ENCODE results near the gene CHCHD6. TPM values are rescaled to one million over a fixed set of nuclear protein-coding genes. Genes with fewer than 3 reads are reported as not detected.
A peak's percentile ranks its signal among the peaks of the same experiment; 100 is the strongest.

Gene CHCHD6
- total and polyA plus RNA-seq, 8 donors = 5.0 to 10.9 (median 6.0) TPM

GRCh38 chr3:126677862-126678503 lies 26.1 kb upstream of the CHCHD6 start:
- intact Hi-C loops (cut with DNase I) = loop anchor here in 1 of 3 donors (10.0 kb wide), 2 partner anchors 787 to 867 kb away; no protein-coding TSS in a partner anchor
- H3K4me3 ChIP-seq = no peak overlapping the region
- 65 to 71% methylated on average over 13 of the region's 13 CpGs for WGBS, 2 donors
- no peak for DNase-seq
- H3K4me1 ChIP-seq = no peaks in the 10 kb centered on the region
- no peak for ATAC-seq
- H3K9me3 ChIP-seq = no peaks in the 10 kb centered on the region
- no peaks in the 10 kb centered on the region for H3K27me3 ChIP-seq
- TF ChIP-seq CTCF (IDR thresholded peaks at IDR 0.05) = no peak
- no peak overlapping the region for H3K27ac ChIP-seq
- H3K36me3 ChIP-seq = no peaks in the 10 kb centered on the region
- no peak for FAIRE-seq

- H3K4me1 ChIP-seq = no peaks in the 10 kb centered on the region
- H3K9me3 ChIP-seq = no peaks in the 10 kb centered on the region
- H3K4me3 ChIP-seq = no peak overlapping the region
- WGBS, 2 donors = 26% methylated on average over 30 of the region's 30 CpGs
- no peaks in the 10 kb centered on the region for H3K36me3 ChIP-seq
- ATAC-seq = peak in 1 of 4 donors; percentile 22
- FAIRE-seq = no peak
- intact Hi-C loops (cut with DNase I) = loop anchor here in 1 of 3 donors (10.0 kb wide), 2 partner anchors 786 to 866 kb away; no protein-coding TSS in a partner anchor
- peak in 1 of 6 donors; percentile 54 for DNase-seq
- H3K27ac ChIP-seq = no peak overlapping the region
- H3K27me3 ChIP-seq = no peaks in the 10 kb centered on the region
- TF ChIP-seq CTCF (IDR thresholded peaks at IDR 0.05) = no peak
Observed at GRCh38 chr3:126678693-126679317, 25.2 kb upstream of the CHCHD6 start.

- no peak for FAIRE-seq
- intact Hi-C loops (cut with DNase I) = loop anchor here in 1 of 3 donors (10.0 kb wide), 2 partner anchors 785 to 865 kb away; no protein-coding TSS in a partner anchor
Observed at GRCh38 chr3:126679318-126679751, 24.7 kb upstream of the CHCHD6 start.

GRCh38 chr3:126679831-126680666 lies 24.0 kb upstream of the CHCHD6 start:
- no peaks in the 10 kb centered on the region for H3K27me3 ChIP-seq
- no peak overlapping the region for H3K27ac ChIP-seq
- no peaks in the 10 kb centered on the region for H3K9me3 ChIP-seq
- intact Hi-C loops (cut with DNase I) = loop anchor here in 2 of 3 donors (5.0 to 10.0 kb wide), 3 partner anchors 767 to 865 kb away; no protein-coding TSS in a partner anchor
- 74 to 85% methylated on average over 11 of the region's 11 CpGs for WGBS, 2 donors
- H3K4me3 ChIP-seq = no peak overlapping the region
- no peak for TF ChIP-seq CTCF (IDR thresholded peaks at IDR 0.05)
- no peaks in the 10 kb centered on the region for H3K36me3 ChIP-seq
- DNase-seq (no peak), FAIRE-seq (no peak), ATAC-seq (no peak)
- H3K4me1 ChIP-seq = no peaks in the 10 kb centered on the region

More at GRCh38 chr3:126679318-126679751, 24.7 kb upstream of the CHCHD6 start:
- H3K4me1 ChIP-seq = no peaks in the 10 kb centered on the region
- no peaks in the 10 kb centered on the region for H3K9me3 ChIP-seq
- no peaks in the 10 kb centered on the region for H3K27me3 ChIP-seq
- TF ChIP-seq CTCF (IDR thresholded peaks at IDR 0.05) = peak; percentile 96 to 98 (median 98)
- 3% methylated on average over 20 of the region's 20 CpGs for WGBS, 2 donors
- DNase-seq = peak; percentile 57 to 96 (median 85)
- no peaks in the 10 kb centered on the region for H3K36me3 ChIP-seq
- H3K4me3 ChIP-seq = no peak overlapping the region
- no peak overlapping the region for H3K27ac ChIP-seq
- ATAC-seq = peak; percentile 71 to 99 (median 96)

Data from pancreas (tissue), 10 donors.